ENCODE results near the gene NID1.

GRCh38 chr1:236078993-236079392, 14.1 kb upstream of the NID1 start:
- TF ChIP-seq POLR2AphosphoS5 (IDR thresholded peaks at IDR 0.05; ENCODE audit: borderline replicate concordance, low read depth, low read length): no peak
- no peak for TF ChIP-seq EZH2 (IDR thresholded peaks at IDR 0.05)
- no peak for TF ChIP-seq FOXP2 (optimal IDR thresholded peaks at IDR 0.05; ENCODE audit: control extremely low read depth, extremely low read length, insufficient read depth)

All from SK-N-MC (cell line).